Cardiac fibroblast (primary cell): Measurements from ENCODE around the gene PRPF19.

ENCODE experiments used
- DNase-seq, 2 donors: peaks; one replicate each; pipeline versions ENCODE4 v3.0.0 to v3.0.0-alpha.2; 2010; ENCODE audit warnings: low read depth in 2 of 2
- H3K4me3 ChIP-seq, 2 donors: replicated peaks in 1 of 2; 1 replicate in 1 of 2; 2 replicates in 1 of 2; pipeline ENCODE4 v1.5.1; 2011; ENCODE audit warnings: low read depth in 2 of 2, low read length in 2 of 2, mild to moderate bottlenecking in 2 of 2, moderate library complexity in 1 of 2
- TF ChIP-seq, protein P1 (sequence below): IDR thresholded peaks from one replicate; pipeline ENCODE4 v1.5.1; 2011; ENCODE audit warnings: low read depth, mild to moderate bottlenecking, low read length, inconsistent platforms

Gene PRPF19

DNA sequence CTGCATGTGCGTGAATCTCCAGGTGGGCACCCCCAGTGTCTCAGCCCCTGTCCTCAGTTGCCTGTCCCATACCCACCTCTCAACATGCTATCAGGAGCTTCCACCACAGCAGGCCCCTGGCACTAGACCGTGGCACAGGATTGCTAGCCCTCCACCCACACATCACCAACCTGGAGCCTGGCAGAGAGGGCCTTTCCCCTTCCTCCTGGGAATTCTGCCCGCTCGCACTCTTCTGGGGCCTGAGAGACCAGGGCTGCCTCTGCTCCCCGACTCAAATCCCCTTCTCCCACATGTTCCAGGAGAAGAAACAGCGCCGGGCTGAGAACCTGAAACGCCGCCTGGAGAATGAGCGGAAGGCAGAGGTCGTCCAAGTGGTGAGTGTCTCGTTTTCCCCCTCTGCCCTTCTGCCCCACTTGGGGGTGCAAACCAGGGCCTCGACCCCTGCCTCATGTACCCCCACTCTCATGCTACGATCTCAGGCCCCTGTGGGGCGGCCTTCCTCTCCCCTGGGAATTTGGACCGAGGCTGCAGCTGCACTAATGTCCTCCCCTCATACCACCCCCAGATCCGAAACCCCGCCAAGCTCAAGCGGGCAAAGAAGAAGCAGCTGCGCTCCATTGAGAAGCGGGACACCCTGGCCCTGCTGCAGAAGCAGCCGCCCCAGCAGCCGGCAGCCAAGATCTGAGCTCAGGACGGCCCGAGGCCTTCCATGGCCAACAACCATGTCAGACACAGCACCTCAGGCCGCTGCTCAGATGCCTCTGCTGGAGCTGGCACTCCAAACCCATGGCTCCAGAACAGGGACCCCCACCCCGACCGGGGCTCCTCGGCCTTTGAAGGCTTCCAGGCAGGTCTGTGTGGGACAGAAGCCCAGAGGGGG lies 56.5 kb downstream of the PRPF19 start:
- TF ChIP-seq, protein P1, sequence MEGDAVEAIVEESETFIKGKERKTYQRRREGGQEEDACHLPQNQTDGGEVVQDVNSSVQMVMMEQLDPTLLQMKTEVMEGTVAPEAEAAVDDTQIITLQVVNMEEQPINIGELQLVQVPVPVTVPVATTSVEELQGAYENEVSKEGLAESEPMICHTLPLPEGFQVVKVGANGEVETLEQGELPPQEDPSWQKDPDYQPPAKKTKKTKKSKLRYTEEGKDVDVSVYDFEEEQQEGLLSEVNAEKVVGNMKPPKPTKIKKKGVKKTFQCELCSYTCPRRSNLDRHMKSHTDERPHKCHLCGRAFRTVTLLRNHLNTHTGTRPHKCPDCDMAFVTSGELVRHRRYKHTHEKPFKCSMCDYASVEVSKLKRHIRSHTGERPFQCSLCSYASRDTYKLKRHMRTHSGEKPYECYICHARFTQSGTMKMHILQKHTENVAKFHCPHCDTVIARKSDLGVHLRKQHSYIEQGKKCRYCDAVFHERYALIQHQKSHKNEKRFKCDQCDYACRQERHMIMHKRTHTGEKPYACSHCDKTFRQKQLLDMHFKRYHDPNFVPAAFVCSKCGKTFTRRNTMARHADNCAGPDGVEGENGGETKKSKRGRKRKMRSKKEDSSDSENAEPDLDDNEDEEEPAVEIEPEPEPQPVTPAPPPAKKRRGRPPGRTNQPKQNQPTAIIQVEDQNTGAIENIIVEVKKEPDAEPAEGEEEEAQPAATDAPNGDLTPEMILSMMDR: no peak
- no peak overlapping the region for H3K4me3 ChIP-seq
- no peak for DNase-seq

DNA sequence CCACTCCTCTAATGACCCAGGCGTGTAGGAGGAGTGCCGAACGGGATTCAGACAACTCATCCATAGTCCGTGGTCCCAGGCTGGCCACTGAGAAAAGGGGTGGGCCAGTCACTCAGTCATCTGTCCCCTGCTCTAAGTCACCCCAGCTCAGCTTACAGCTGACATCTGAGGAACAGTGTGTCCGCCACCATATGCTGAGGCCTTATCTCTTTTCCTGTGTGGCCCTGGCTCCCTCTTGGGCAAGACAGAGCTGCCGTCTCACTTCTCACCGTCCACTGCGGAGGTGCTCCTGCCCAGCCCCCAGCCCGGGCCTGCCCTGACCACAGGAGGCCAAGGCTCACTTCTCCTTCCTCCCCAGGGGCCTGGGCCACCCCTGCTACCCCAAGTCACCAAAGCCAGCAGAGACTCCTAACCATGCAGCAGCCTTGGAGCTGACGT lies 57.7 kb downstream of the PRPF19 start:
- DNase-seq: no peak
- no peak overlapping the region for H3K4me3 ChIP-seq
- TF ChIP-seq, protein P1: no peak

DNA sequence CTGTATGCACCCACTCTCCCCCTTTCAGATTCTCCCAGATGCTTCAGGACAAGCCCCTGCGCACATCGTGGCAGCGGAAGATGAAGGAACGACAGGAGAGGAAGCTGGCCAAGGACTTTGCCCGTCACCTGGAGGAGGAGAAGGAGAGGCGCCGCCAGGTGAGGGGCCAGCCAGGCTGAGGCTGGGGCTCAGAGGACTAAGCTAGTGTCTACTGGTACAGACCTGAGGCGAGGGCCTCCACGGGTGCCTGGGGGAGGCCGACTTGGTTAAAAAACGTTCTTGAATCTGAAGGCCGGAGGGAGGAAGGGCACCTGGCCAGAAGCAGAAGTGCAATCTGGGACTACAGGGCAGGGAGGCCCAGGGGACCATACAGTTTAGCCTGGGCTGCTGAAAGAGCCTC lies 58.5 kb downstream of the PRPF19 start:
- DNase-seq: no peak
- H3K4me3 ChIP-seq: no peak overlapping the region
- TF ChIP-seq, protein P1: no peak

DNA sequence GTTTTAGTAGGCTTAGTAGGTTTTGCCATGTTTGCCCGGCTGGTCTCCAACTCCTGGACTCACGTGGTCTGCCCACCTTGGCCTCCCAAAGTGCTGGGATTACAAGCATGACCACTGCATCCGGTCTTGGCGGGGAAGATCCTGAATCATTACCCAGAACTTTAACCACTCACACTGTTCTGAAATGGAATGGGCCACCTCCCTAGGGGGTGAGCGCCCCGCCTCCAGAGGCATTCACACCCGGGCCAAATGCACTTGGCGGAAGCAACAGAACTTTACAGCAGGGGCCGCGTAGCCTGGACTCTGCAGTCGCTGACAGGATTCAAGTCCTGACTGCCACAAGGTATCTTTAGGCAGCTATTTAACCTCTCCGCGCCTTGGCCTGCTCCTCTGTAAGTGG lies 59.1 kb downstream of the PRPF19 start:
- no peak overlapping the region for H3K4me3 ChIP-seq
- peak in 1 of 2 donors; percentile 31 for DNase-seq
- TF ChIP-seq, protein P1: no peak

DNA sequence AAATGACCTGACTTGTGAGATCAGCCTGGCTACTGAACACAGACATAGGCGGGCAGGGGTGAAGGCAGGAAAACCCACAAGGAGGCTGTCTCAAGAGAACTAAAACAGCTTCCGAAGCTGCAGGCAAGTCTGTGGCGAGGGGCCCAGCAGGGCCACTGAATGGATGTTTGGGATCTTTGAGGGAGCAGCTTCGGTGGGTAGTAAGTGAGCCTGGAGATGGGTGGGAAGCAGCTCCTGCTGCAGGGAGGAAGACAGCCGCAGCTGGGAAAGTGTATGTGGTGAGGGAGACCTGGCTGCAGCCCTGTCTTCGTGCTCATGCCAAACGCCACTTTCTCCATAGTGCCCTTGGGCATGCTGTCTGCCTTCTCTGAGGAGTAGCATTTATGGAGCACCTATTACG lies 61.0 kb downstream of the PRPF19 start:
- DNase-seq: no peak
- H3K4me3 ChIP-seq: peak overlapping the region in 1 of 2 donors; percentile 87
- TF ChIP-seq, protein P1: no peak

DNA sequence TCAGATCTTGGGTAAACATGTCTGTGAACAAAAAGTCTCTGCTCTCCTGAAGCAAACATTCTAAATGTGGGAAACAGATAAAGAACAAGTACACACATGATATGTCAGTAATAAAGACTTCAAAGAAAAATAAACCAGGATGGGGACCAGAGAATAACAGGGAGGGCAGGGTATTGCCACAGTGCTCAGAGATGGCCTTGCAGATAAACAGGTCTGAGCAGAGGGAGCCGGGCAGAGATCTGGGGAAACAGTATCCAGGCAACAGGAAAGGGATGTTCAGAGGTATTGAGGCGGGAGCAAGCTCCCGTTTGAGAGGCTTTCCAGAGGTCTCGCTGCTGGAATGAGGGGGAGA lies 61.5 kb downstream of the PRPF19 start:
- TF ChIP-seq, protein P1: no peak
- H3K4me3 ChIP-seq: peak overlapping the region in 1 of 2 donors; percentile 87
- DNase-seq: no peak
